Calu3 (cell line): Measurements from ENCODE around the gene INTS3. TPM values are rescaled to one million over a fixed set of nuclear protein-coding genes. Genes with fewer than 3 reads are reported as not detected.
A peak's percentile ranks its signal among the peaks of the same experiment; 100 is the strongest.

Experiments
- BruUV-seq: library from RNA; stranded (reverse); fragments of 400-500 nt; replicated peaks from 2 replicates; lab custom pipeline; 2021; lab: Mats Ljungman, UMichigan
- CTCF ChIA-PET: fragments of 300-600 bp; sonication (Branson Sonifier 250); formaldehyde crosslinking; loops from one replicate; lab custom pipeline; 2022; ENCODE audit warnings: antibody characterized with exemption; lab: Charles Lee
- DNase-seq: peaks from one replicate; pipeline ENCODE4 v3.0.0; 2022
- H3K27ac Mint-ChIP-seq: one replicate; pipeline ENCODE4 v1.8.0; 2022; ENCODE audit warnings: mixed read lengths; ENCODE audit not compliant: unreplicated experiment
- H3K27me3 Mint-ChIP-seq: one replicate; pipeline ENCODE4 v1.8.0; 2022; ENCODE audit warnings: mixed read lengths; ENCODE audit not compliant: unreplicated experiment
- H3K36me3 Mint-ChIP-seq: one replicate; pipeline ENCODE4 v1.8.0; 2022; ENCODE audit warnings: mild to moderate bottlenecking, moderate library complexity, mixed read lengths; ENCODE audit not compliant: insufficient read depth, unreplicated experiment
- H3K4me1 Mint-ChIP-seq: one replicate; pipeline ENCODE4 v1.8.0; 2022; ENCODE audit warnings: mild to moderate bottlenecking, low read depth, mixed read lengths; ENCODE audit not compliant: unreplicated experiment
- H3K4me3 Mint-ChIP-seq: one replicate; pipeline ENCODE4 v1.8.0; 2022; ENCODE audit warnings: mild to moderate bottlenecking, low read depth, moderate library complexity, mixed read lengths; ENCODE audit not compliant: unreplicated experiment
- H3K9me3 Mint-ChIP-seq: one replicate; pipeline ENCODE4 v1.8.0; 2022; ENCODE audit warnings: low read depth, mixed read lengths; ENCODE audit not compliant: unreplicated experiment
- CTCF ChIP-seq: fragments of 200-600 bp; IDR thresholded peaks from one replicate; pipeline ENCODE4 v1.8.0; 2022; ENCODE audit warnings: antibody characterized with exemption; ENCODE audit not compliant: unreplicated experiment
- intact Hi-C: fragments of 100-400 bp; cut with micrococcal nuclease; formaldehyde crosslinking; loops from one replicate; pipeline ENCODE4 v1.10.0; 2022; ENCODE audit not compliant: unreplicated experiment
- total RNA-seq: library from RNA; stranded (reverse); gene quantifications from 2 replicates; pipeline ENCODE4 v1.2.3, GENCODE V29; 2022

The INTS3 gene
- total RNA-seq, 1 experiment from 2014 or later, result 55.9 TPM

GRCh38 chr1:153773096-153773921 lies 45.5 kb downstream of the INTS3 start:
- H3K9me3 Mint-ChIP-seq, result no peaks in the 10 kb centered on the region
- no peaks in the 10 kb centered on the region for H3K27me3 Mint-ChIP-seq
- CTCF ChIA-PET, result interaction anchor here (0.7 kb wide), 1 partner anchor 58 kb away, joined by 3 read pairs; no protein-coding TSS in a partner anchor
- intact Hi-C loops, result no loop called here
- no peak overlapping the region for H3K27ac Mint-ChIP-seq
- peaks cover 52% of the 10 kb centered on the region for H3K36me3 Mint-ChIP-seq
- H3K4me3 Mint-ChIP-seq, result no peak overlapping the region
- peaks cover 6% of the 10 kb centered on the region for H3K4me1 Mint-ChIP-seq
- TF ChIP-seq CTCF, result no peak
- no peak for DNase-seq
- BruUV-seq, result TSS peak; percentile 66

GRCh38 chr1:153774026-153774595 lies 46.3 kb downstream of the INTS3 start:
- H3K4me3 Mint-ChIP-seq, result no peak overlapping the region
- BruUV-seq, result no TSS peak

GRCh38 chr1:153774780-153775457 lies 47.1 kb downstream of the INTS3 start, which contains the start of gene SLC27A3:
TSS of gene SLC27A3 (plus strand) at chr1:153775407. CDS start at chr1:153775498, 91 bp downstream.
- CTCF ChIA-PET, result interaction anchor here (0.6 to 1.4 kb wide), 5 partner anchors 18 to 498 kb away, joined by 3 to 4 read pairs (median 3); partner anchors contain the start of gene S100A13
- no TSS peak for BruUV-seq
- H3K27me3 Mint-ChIP-seq, result peaks cover 12% of the 10 kb centered on the region
- intact Hi-C loops, result no loop called here
- TF ChIP-seq CTCF, result no peak
- peaks cover 45% of the 10 kb centered on the region for H3K36me3 Mint-ChIP-seq
- no peak within 1 kb of the TSS for H3K27ac Mint-ChIP-seq
- H3K4me3 Mint-ChIP-seq, result peak within 1 kb of the TSS; percentile 74
- peaks cover 6% of the 10 kb centered on the region for H3K4me1 Mint-ChIP-seq
- peak; percentile 42 for DNase-seq
- H3K9me3 Mint-ChIP-seq, result no peaks in the 10 kb centered on the region

More at GRCh38 chr1:153774026-153774595, 46.3 kb downstream of the INTS3 start:
- Mint-ChIP-seq H3K36me3 (peaks cover 45% of the 10 kb centered on the region), H3K4me1 (peaks cover 6% of the 10 kb centered on the region), H3K27ac (no peak overlapping the region), H3K27me3 (peaks cover 3% of the 10 kb centered on the region), H3K9me3 (no peaks in the 10 kb centered on the region)
- no peak for DNase-seq
- CTCF ChIA-PET, result interaction anchor here (0.7 kb wide), 1 partner anchor 58 kb away, joined by 3 read pairs; no protein-coding TSS in a partner anchor
- no peak for TF ChIP-seq CTCF
- intact Hi-C loops, result no loop called here
